ENCODE results near the gene PRPF6. TPM values are rescaled to one million over a fixed set of nuclear protein-coding genes. Genes with fewer than 3 reads are reported as not detected.
A peak's percentile ranks its signal among the peaks of the same experiment; 100 is the strongest.

Gene PRPF6
- total and polyA plus RNA-seq, 2 of the 13 experiments (the other 11 are each of a cell fraction or from before 2014, with no cell fraction given) = 63.7 to 101 TPM

DNA sequence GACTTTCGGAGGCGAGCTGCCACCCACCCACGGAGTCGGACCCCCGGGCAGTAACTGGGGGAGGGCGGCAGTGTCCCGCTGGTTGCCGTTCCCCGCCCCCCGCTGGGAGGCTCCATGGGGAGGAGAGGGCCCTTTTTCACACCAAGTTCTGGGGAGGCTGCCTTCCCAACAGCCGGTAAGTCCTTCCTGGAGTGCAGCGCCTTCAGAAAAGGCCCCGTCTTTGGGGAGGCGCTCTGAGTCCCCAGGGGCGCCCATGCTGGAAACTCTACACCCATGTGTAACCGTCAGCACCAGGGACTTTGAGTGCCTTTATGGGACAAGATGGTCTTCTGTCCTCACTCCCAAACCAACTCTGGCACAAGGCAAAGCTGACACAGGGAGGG lies 68.9 kb downstream of the PRPF6 start (continued):
- TF ChIP-seq ZNF879 (CRISPR knock-in tag; IDR thresholded peaks at IDR 0.05) = peak; percentile 35; the same call in 1 of the 2 replicates
- TF ChIP-seq, protein P1, sequence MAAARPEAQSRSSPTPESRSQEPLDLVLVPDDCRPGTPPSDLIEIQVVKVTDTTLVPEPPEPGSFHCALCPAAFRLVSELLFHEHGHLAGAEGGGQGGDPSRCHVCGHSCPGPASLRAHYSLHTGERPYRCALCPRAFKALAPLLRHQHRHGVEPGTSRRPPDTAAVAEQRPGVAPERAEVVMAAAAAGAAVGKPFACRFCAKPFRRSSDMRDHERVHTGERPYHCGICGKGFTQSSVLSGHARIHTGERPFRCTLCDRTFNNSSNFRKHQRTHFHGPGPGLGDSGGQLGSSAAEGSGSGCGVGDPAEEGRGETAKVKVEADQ (CRISPR knock-in tag; IDR thresholded peaks at IDR 0.05; ENCODE audit: borderline replicate concordance) = no peak
- no peak for TF ChIP-seq NFIB (CRISPR knock-in tag; IDR thresholded peaks at IDR 0.05; ENCODE audit: borderline replicate concordance)
- 0 out of 2 replicates have a peak, but pooled peaks have one; percentile 36 for TF ChIP-seq ZNF333 (CRISPR knock-in tag; IDR thresholded peaks at IDR 0.05; ENCODE audit: borderline replicate concordance)
- no peak for TF ChIP-seq ELF1 (CRISPR knock-in tag; IDR thresholded peaks at IDR 0.05)
- TF ChIP-seq, protein P2, sequence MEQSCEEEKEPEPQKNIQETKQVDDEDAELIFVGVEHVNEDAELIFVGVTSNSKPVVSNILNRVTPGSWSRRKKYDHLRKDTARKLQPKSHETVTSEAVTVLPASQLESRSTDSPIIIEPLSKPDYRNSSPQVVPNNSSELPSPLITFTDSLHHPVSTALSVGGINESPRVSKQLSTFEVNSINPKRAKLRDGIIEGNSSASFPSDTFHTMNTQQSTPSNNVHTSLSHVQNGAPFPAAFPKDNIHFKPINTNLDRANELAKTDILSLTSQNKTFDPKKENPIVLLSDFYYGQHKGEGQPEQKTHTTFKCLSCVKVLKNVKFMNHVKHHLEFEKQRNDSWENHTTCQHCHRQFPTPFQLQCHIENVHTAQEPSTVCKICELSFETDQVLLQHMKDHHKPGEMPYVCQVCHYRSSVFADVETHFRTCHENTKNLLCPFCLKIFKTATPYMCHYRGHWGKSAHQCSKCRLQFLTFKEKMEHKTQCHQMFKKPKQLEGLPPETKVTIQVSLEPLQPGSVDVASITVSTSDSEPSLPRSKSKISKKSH (CRISPR knock-in tag; IDR thresholded peaks at IDR 0.05; ENCODE audit: borderline replicate concordance) = no peak; the same call in 1 of the 2 replicates
- peak; percentile 60; the same call in 1 of the 2 replicates for TF ChIP-seq ZNF775 (CRISPR knock-in tag; IDR thresholded peaks at IDR 0.05; ENCODE audit: borderline replicate concordance)
- TF ChIP-seq, protein P3, sequence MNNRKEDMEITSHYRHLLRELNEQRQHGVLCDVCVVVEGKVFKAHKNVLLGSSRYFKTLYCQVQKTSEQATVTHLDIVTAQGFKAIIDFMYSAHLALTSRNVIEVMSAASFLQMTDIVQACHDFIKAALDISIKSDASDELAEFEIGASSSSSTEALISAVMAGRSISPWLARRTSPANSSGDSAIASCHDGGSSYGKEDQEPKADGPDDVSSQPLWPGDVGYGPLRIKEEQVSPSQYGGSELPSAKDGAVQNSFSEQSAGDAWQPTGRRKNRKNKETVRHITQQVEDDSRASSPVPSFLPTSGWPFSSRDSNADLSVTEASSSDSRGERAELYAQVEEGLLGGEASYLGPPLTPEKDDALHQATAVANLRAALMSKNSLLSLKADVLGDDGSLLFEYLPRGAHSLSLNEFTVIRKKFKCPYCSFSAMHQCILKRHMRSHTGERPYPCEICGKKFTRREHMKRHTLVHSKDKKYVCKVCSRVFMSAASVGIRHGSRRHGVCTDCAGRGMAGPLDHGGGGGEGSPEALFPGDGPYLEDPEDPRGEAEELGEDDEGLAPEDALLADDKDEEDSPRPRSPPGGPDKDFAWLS (CRISPR knock-in tag; IDR thresholded peaks at IDR 0.05; ENCODE audit: borderline replicate concordance) = 0 out of 2 replicates have a peak, but pooled peaks have one; percentile 65
- TF ChIP-seq, protein P4, sequence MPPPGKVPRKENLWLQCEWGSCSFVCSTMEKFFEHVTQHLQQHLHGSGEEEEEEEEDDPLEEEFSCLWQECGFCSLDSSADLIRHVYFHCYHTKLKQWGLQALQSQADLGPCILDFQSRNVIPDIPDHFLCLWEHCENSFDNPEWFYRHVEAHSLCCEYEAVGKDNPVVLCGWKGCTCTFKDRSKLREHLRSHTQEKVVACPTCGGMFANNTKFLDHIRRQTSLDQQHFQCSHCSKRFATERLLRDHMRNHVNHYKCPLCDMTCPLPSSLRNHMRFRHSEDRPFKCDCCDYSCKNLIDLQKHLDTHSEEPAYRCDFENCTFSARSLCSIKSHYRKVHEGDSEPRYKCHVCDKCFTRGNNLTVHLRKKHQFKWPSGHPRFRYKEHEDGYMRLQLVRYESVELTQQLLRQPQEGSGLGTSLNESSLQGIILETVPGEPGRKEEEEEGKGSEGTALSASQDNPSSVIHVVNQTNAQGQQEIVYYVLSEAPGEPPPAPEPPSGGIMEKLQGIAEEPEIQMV (CRISPR knock-in tag; IDR thresholded peaks at IDR 0.05; ENCODE audit: low read depth) = 0 out of 2 replicates have a peak, but pooled peaks have one; percentile 4
- no peak; the same call in 1 of the 2 replicates for TF ChIP-seq SAFB2 (CRISPR knock-in tag; IDR thresholded peaks at IDR 0.05; ENCODE audit: borderline replicate concordance, low read depth)
- TF ChIP-seq ATRX (CRISPR knock-in tag; IDR thresholded peaks at IDR 0.05; ENCODE audit: borderline replicate concordance) = no peak
- no peak for TF ChIP-seq ZNF713 (CRISPR knock-in tag; IDR thresholded peaks at IDR 0.05)
- peak; percentile 2; the same call in 1 of the 2 replicates for TF ChIP-seq SALL1 (CRISPR knock-in tag; IDR thresholded peaks at IDR 0.05)
- TF ChIP-seq, protein P5, sequence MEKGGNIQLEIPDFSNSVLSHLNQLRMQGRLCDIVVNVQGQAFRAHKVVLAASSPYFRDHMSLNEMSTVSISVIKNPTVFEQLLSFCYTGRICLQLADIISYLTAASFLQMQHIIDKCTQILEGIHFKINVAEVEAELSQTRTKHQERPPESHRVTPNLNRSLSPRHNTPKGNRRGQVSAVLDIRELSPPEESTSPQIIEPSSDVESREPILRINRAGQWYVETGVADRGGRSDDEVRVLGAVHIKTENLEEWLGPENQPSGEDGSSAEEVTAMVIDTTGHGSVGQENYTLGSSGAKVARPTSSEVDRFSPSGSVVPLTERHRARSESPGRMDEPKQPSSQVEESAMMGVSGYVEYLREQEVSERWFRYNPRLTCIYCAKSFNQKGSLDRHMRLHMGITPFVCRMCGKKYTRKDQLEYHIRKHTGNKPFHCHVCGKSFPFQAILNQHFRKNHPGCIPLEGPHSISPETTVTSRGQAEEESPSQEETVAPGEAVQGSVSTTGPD (CRISPR knock-in tag; IDR thresholded peaks at IDR 0.05) = 0 out of 2 replicates have a peak, but pooled peaks have one; percentile 61
- TF ChIP-seq, protein P6, sequence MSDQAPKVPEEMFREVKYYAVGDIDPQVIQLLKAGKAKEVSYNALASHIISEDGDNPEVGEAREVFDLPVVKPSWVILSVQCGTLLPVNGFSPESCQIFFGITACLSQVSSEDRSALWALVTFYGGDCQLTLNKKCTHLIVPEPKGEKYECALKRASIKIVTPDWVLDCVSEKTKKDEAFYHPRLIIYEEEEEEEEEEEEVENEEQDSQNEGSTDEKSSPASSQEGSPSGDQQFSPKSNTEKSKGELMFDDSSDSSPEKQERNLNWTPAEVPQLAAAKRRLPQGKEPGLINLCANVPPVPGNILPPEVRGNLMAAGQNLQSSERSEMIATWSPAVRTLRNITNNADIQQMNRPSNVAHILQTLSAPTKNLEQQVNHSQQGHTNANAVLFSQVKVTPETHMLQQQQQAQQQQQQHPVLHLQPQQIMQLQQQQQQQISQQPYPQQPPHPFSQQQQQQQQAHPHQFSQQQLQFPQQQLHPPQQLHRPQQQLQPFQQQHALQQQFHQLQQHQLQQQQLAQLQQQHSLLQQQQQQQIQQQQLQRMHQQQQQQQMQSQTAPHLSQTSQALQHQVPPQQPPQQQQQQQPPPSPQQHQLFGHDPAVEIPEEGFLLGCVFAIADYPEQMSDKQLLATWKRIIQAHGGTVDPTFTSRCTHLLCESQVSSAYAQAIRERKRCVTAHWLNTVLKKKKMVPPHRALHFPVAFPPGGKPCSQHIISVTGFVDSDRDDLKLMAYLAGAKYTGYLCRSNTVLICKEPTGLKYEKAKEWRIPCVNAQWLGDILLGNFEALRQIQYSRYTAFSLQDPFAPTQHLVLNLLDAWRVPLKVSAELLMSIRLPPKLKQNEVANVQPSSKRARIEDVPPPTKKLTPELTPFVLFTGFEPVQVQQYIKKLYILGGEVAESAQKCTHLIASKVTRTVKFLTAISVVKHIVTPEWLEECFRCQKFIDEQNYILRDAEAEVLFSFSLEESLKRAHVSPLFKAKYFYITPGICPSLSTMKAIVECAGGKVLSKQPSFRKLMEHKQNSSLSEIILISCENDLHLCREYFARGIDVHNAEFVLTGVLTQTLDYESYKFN (CRISPR knock-in tag; conservative IDR thresholded peaks at IDR 0.05) = 0 out of 2 replicates have a peak, but pooled peaks have one; percentile 22

All from HepG2 (cell line).